G401.6 (cell line): ENCODE results near the gene TM4SF4.
"Not testable (repeated sequence)": the region's sequence is repeated elsewhere in the genome, so short reads cannot be mapped to it uniquely, and the experiment has no call there.

Experiments
- FAIRE-seq: peaks from 2 replicates; lab custom pipeline; 2012; peaks lifted over from hg19 to GRCh38; lab: Jason Lieb, UNC

The TM4SF4 gene

GRCh38 chr3:149474250-149474817 is at the start of gene TM4SF4:
TM4SF4 (plus strand) TSS chr3:149474697; CDS start chr3:149474878, 181 bp downstream.
- no peak for FAIRE-seq

GRCh38 chr3:149424918-149425317 is 49.6 kb upstream of the TM4SF4 start:
- FAIRE-seq = no peak

GRCh38 chr3:149426325-149426724 is 48.2 kb upstream of the TM4SF4 start:
- FAIRE-seq = no peak

- no peak for FAIRE-seq
These were observed 46.4 kb upstream of the TM4SF4 start for GRCh38 chr3:149428087-149428486.

GRCh38 chr3:149430216-149430615 is 44.3 kb upstream of the TM4SF4 start:
- no peak for FAIRE-seq

- FAIRE-seq = no peak
These were observed 42.3 kb upstream of the TM4SF4 start for GRCh38 chr3:149432149-149432548.

- FAIRE-seq = no peak
These were observed 38.3 kb upstream of the TM4SF4 start for GRCh38 chr3:149435996-149436885.

GRCh38 chr3:149437286-149437685 is 37.2 kb upstream of the TM4SF4 start:
- no peak for FAIRE-seq

GRCh38 chr3:149437710-149438109 is 36.8 kb upstream of the TM4SF4 start:
- no peak for FAIRE-seq

- FAIRE-seq = no peak
These were observed 35.5 kb upstream of the TM4SF4 start for GRCh38 chr3:149438981-149439380.

GRCh38 chr3:149441642-149442041 is 32.9 kb upstream of the TM4SF4 start:
- FAIRE-seq = no peak

GRCh38 chr3:149442043-149442442 is 32.5 kb upstream of the TM4SF4 start:
- FAIRE-seq = no peak

GRCh38 chr3:149442851-149443544 is 31.5 kb upstream of the TM4SF4 start:
- FAIRE-seq = no peak

GRCh38 chr3:149443545-149443912 is 31.0 kb upstream of the TM4SF4 start:
- no peak for FAIRE-seq

GRCh38 chr3:149444867-149445266 is 29.6 kb upstream of the TM4SF4 start:
- not testable (repeated sequence) for FAIRE-seq

- no peak for FAIRE-seq
These were observed 26.1 kb upstream of the TM4SF4 start for GRCh38 chr3:149448331-149448831.

- FAIRE-seq = no peak
These were observed 25.3 kb upstream of the TM4SF4 start for GRCh38 chr3:149449182-149449581.

- FAIRE-seq = no peak
These were observed 24.7 kb upstream of the TM4SF4 start for GRCh38 chr3:149449799-149450198.

GRCh38 chr3:149450281-149450680 is 24.2 kb upstream of the TM4SF4 start:
- no peak for FAIRE-seq

- no peak for FAIRE-seq
These were observed 22.5 kb upstream of the TM4SF4 start for GRCh38 chr3:149452036-149452435.

- no peak for FAIRE-seq
These were observed 21.2 kb upstream of the TM4SF4 start for GRCh38 chr3:149453140-149453805.

- no peak for FAIRE-seq
These were observed 19.8 kb upstream of the TM4SF4 start for GRCh38 chr3:149454746-149455145.
